ENCODE data around the gene PRM3.

The PRM3 gene

GRCh38 chr16:11272921-11273720, at the start of gene PRM3:
Gene PRM3 (minus strand): TSS chr16:11273629. CDS start chr16:11273595, 34 bp downstream.
- DNase-seq (ENCODE audit: low read depth): no peak

- DNase-seq (ENCODE audit: low read depth): no peak
Observed at GRCh38 chr16:11322823-11323222, 49.4 kb upstream of the PRM3 start.

- DNase-seq (ENCODE audit: low read depth): no peak
Observed at GRCh38 chr16:11321662-11322061, 48.2 kb upstream of the PRM3 start.

GRCh38 chr16:11320170-11320569, 46.7 kb upstream of the PRM3 start:
- DNase-seq (ENCODE audit: low read depth): no peak

- no peak for DNase-seq (ENCODE audit: low read depth)
Observed at GRCh38 chr16:11319529-11320146, 46.2 kb upstream of the PRM3 start.

- no peak for DNase-seq (ENCODE audit: low read depth)
Observed at GRCh38 chr16:11318817-11319216, 45.4 kb upstream of the PRM3 start.

- no peak for DNase-seq (ENCODE audit: low read depth)
Observed at GRCh38 chr16:11316331-11317015, 43.0 kb upstream of the PRM3 start.

- no peak for DNase-seq (ENCODE audit: low read depth)
Observed at GRCh38 chr16:11315510-11315909, 42.1 kb upstream of the PRM3 start.

GRCh38 chr16:11314309-11314894, 41.0 kb upstream of the PRM3 start:
- no peak for DNase-seq (ENCODE audit: low read depth)

- no peak for DNase-seq (ENCODE audit: low read depth)
Observed at GRCh38 chr16:11313493-11314308, 40.3 kb upstream of the PRM3 start.

- no peak for DNase-seq (ENCODE audit: low read depth)
Observed at GRCh38 chr16:11312718-11313492, 39.5 kb upstream of the PRM3 start.

GRCh38 chr16:11310997-11311561, 37.6 kb upstream of the PRM3 start:
- no peak for DNase-seq (ENCODE audit: low read depth)

- DNase-seq (ENCODE audit: low read depth): no peak
Observed at GRCh38 chr16:11310634-11310977, 37.2 kb upstream of the PRM3 start.

- DNase-seq (ENCODE audit: low read depth): no peak
Observed at GRCh38 chr16:11309895-11310633, 36.6 kb upstream of the PRM3 start.

- DNase-seq (ENCODE audit: low read depth): no peak
Observed at GRCh38 chr16:11308493-11309283, 35.3 kb upstream of the PRM3 start.

GRCh38 chr16:11307639-11308492, 34.4 kb upstream of the PRM3 start:
- DNase-seq (ENCODE audit: low read depth): no peak

GRCh38 chr16:11306997-11307638, 33.7 kb upstream of the PRM3 start:
- no peak for DNase-seq (ENCODE audit: low read depth)

GRCh38 chr16:11306381-11306780, 33.0 kb upstream of the PRM3 start:
- DNase-seq (ENCODE audit: low read depth): no peak

Measured in stimulated activated CD8-positive, alpha-beta memory T cell treated with anti-CD3 and anti-CD28 coated beads, Interleukin-15, amount 100 ng/mL, for 24 hours (primary cell).